ENCODE measurements around the gene C8A.
A peak's percentile ranks its signal among the peaks of the same experiment; 100 is the strongest.

Gene C8A

GRCh38 chr1:56874689-56875088 is 20.1 kb downstream of the C8A start:
- H3K27me3 Mint-ChIP-seq = peaks cover 15 to 34% of the 10 kb centered on the region in 2 donors
- no peak overlapping the region for H3K27ac Mint-ChIP-seq
- no peaks in the 10 kb centered on the region for H3K9me3 Mint-ChIP-seq
- ATAC-seq (replicated peaks) (no peak), DNase-seq (no peak)
- no peak overlapping the region for H3K4me3 Mint-ChIP-seq
- no peaks in the 10 kb centered on the region for H3K36me3 Mint-ChIP-seq (ENCODE audit: insufficient read depth)
- peaks cover 5% of the 10 kb centered on the region in 2 donors for H3K4me1 Mint-ChIP-seq (ENCODE audit: low read depth in 2 of 2)

GRCh38 chr1:56877973-56878372 is 23.4 kb downstream of the C8A start:
- peak; percentile 24 for ATAC-seq (replicated peaks)
- Mint-ChIP-seq H3K4me3 (no peak overlapping the region), H3K36me3 (ENCODE audit: insufficient read depth) (no peaks in the 10 kb centered on the region), H3K27me3 (peaks cover 6 to 27% of the 10 kb centered on the region in 2 donors), H3K27ac (no peak overlapping the region), H3K4me1 (ENCODE audit: low read depth in 2 of 2) (peaks cover 5% of the 10 kb centered on the region in 2 donors), H3K9me3 (no peaks in the 10 kb centered on the region)
- DNase-seq = no peak

GRCh38 chr1:56880774-56881173 is 26.2 kb downstream of the C8A start:
- Mint-ChIP-seq H3K27me3 (peaks cover 0 to 18% of the 10 kb centered on the region in 2 donors), H3K9me3 (no peaks in the 10 kb centered on the region), H3K4me1 (ENCODE audit: low read depth in 2 of 2) (peaks cover 5% of the 10 kb centered on the region in 2 donors), H3K27ac (no peak overlapping the region), H3K4me3 (no peak overlapping the region), H3K36me3 (ENCODE audit: insufficient read depth) (no peaks in the 10 kb centered on the region)
- ATAC-seq (replicated peaks) (no peak), DNase-seq (no peak)

- DNase-seq (no peak), ATAC-seq (replicated peaks) (no peak)
- Mint-ChIP-seq H3K9me3 (peaks cover 0 to under 1% of the 10 kb centered on the region in 2 donors), H3K27ac (no peak overlapping the region), H3K36me3 (ENCODE audit: insufficient read depth) (no peaks in the 10 kb centered on the region), H3K4me3 (no peak overlapping the region), H3K27me3 (peaks cover 0 to 14% of the 10 kb centered on the region in 2 donors), H3K4me1 (ENCODE audit: low read depth in 2 of 2) (peaks cover 5% of the 10 kb centered on the region in 2 donors)
Measured at GRCh38 chr1:56881417-56881816, 26.8 kb downstream of the C8A start.

GRCh38 chr1:56890229-56890628 is 35.6 kb downstream of the C8A start:
- Mint-ChIP-seq H3K27me3 (no peaks in the 10 kb centered on the region), H3K4me1 (ENCODE audit: low read depth in 2 of 2) (no peaks in the 10 kb centered on the region), H3K9me3 (peaks cover 0 to 2% of the 10 kb centered on the region in 2 donors), H3K27ac (no peak overlapping the region), H3K4me3 (no peak overlapping the region), H3K36me3 (ENCODE audit: insufficient read depth) (no peaks in the 10 kb centered on the region)
- ATAC-seq (replicated peaks) = no peak
- no peak for DNase-seq

GRCh38 chr1:56894014-56894413 is 39.4 kb downstream of the C8A start:
- H3K9me3 Mint-ChIP-seq = no peaks in the 10 kb centered on the region
- ATAC-seq (replicated peaks) (no peak), DNase-seq (no peak)
- H3K4me1 Mint-ChIP-seq (ENCODE audit: low read depth in 2 of 2) = no peaks in the 10 kb centered on the region
- H3K27ac Mint-ChIP-seq = no peak overlapping the region
- no peak overlapping the region for H3K4me3 Mint-ChIP-seq
- H3K36me3 Mint-ChIP-seq (ENCODE audit: insufficient read depth) = no peaks in the 10 kb centered on the region
- H3K27me3 Mint-ChIP-seq = peaks cover 0 to 7% of the 10 kb centered on the region in 2 donors

- no peaks in the 10 kb centered on the region for H3K4me1 Mint-ChIP-seq (ENCODE audit: low read depth in 2 of 2)
- no peak for DNase-seq
- no peak for ATAC-seq (replicated peaks)
- H3K36me3 Mint-ChIP-seq (ENCODE audit: insufficient read depth) = no peaks in the 10 kb centered on the region
- H3K4me3 Mint-ChIP-seq = no peak overlapping the region
- H3K9me3 Mint-ChIP-seq = no peaks in the 10 kb centered on the region
- H3K27ac Mint-ChIP-seq = no peak overlapping the region
- peaks cover 0 to 7% of the 10 kb centered on the region in 2 donors for H3K27me3 Mint-ChIP-seq
Measured at GRCh38 chr1:56897150-56898004, 42.8 kb downstream of the C8A start.

- H3K4me1 Mint-ChIP-seq (ENCODE audit: low read depth in 2 of 2) = no peaks in the 10 kb centered on the region
- ATAC-seq (replicated peaks) = no peak
Measured at GRCh38 chr1:56898005-56898373, 43.4 kb downstream of the C8A start.

GRCh38 chr1:56898879-56899278 is 44.3 kb downstream of the C8A start:
- DNase-seq (no peak), ATAC-seq (replicated peaks) (no peak)
- Mint-ChIP-seq H3K27ac (no peak overlapping the region), H3K36me3 (ENCODE audit: insufficient read depth) (no peaks in the 10 kb centered on the region), H3K4me1 (ENCODE audit: low read depth in 2 of 2) (no peaks in the 10 kb centered on the region), H3K9me3 (no peaks in the 10 kb centered on the region), H3K4me3 (no peak overlapping the region), H3K27me3 (peaks cover 0 to 8% of the 10 kb centered on the region in 2 donors)

More at GRCh38 chr1:56898005-56898373, 43.4 kb downstream of the C8A start:
- Mint-ChIP-seq H3K27ac (no peak overlapping the region), H3K9me3 (no peaks in the 10 kb centered on the region), H3K4me3 (no peak overlapping the region), H3K36me3 (ENCODE audit: insufficient read depth) (no peaks in the 10 kb centered on the region), H3K27me3 (peaks cover 0 to 7% of the 10 kb centered on the region in 2 donors)
- DNase-seq = no peak

GRCh38 chr1:56901716-56902115 is 47.1 kb downstream of the C8A start:
- DNase-seq = no peak
- Mint-ChIP-seq H3K4me3 (no peak overlapping the region), H3K4me1 (ENCODE audit: low read depth in 2 of 2) (no peaks in the 10 kb centered on the region), H3K27ac (no peak overlapping the region), H3K9me3 (no peaks in the 10 kb centered on the region), H3K36me3 (ENCODE audit: insufficient read depth) (no peaks in the 10 kb centered on the region), H3K27me3 (peaks cover 4 to 18% of the 10 kb centered on the region in 2 donors)
- no peak for ATAC-seq (replicated peaks)

- Mint-ChIP-seq H3K9me3 (no peaks in the 10 kb centered on the region), H3K27me3 (peaks cover 4 to 16% of the 10 kb centered on the region in 2 donors), H3K4me1 (ENCODE audit: low read depth in 2 of 2) (peaks cover 0 to under 1% of the 10 kb centered on the region in 2 donors), H3K36me3 (ENCODE audit: insufficient read depth) (no peaks in the 10 kb centered on the region), H3K4me3 (no peak overlapping the region), H3K27ac (no peak overlapping the region)
- no peak for ATAC-seq (replicated peaks)
- no peak for DNase-seq
Measured at GRCh38 chr1:56903778-56904177, 49.2 kb downstream of the C8A start.

GRCh38 chr1:56904663-56905397 is 50.2 kb downstream of the C8A start:
- H3K4me1 Mint-ChIP-seq (ENCODE audit: low read depth in 2 of 2) = peaks cover 1 to 11% of the 10 kb centered on the region in 2 donors
- no peak for ATAC-seq (replicated peaks)
- H3K27me3 Mint-ChIP-seq = peaks cover 4 to 16% of the 10 kb centered on the region in 2 donors

GRCh38 chr1:56905667-56906066 is 51.1 kb downstream of the C8A start:
- Mint-ChIP-seq H3K27ac (no peak overlapping the region), H3K4me1 (ENCODE audit: low read depth in 2 of 2) (peaks cover 1 to 14% of the 10 kb centered on the region in 2 donors), H3K4me3 (no peak overlapping the region), H3K36me3 (ENCODE audit: insufficient read depth) (peaks cover 2% of the 10 kb centered on the region), H3K9me3 (no peaks in the 10 kb centered on the region), H3K27me3 (peaks cover 4 to 16% of the 10 kb centered on the region in 2 donors)
- DNase-seq (no peak), ATAC-seq (replicated peaks) (no peak)

More at GRCh38 chr1:56904663-56905397, 50.2 kb downstream of the C8A start:
- Mint-ChIP-seq H3K4me3 (no peak overlapping the region), H3K9me3 (no peaks in the 10 kb centered on the region), H3K27ac (no peak overlapping the region), H3K36me3 (ENCODE audit: insufficient read depth) (no peaks in the 10 kb centered on the region)
- no peak for DNase-seq
